ENCODE results near the gene DCC.

DCC gene

DNA sequence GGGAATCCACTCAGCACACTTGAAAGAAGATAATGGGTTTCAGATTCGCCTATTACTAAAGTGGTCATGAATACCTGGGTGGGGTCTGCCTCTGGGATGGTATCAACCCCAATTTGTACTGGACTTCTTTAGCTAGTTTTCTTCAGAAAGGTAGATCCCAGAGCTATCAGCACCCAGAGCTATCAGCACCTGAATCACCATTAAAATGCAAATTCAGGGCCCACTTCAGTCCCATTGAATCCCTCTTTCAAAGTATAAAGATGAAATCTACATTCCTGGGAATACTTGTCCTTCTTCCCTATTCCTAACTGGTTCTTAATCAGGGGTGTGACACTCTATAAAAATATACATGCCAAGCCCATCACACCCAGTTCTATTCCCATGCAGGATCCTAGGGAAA, 914.3 kb downstream of the DCC start:
- DNase-seq, result no peak

DNA sequence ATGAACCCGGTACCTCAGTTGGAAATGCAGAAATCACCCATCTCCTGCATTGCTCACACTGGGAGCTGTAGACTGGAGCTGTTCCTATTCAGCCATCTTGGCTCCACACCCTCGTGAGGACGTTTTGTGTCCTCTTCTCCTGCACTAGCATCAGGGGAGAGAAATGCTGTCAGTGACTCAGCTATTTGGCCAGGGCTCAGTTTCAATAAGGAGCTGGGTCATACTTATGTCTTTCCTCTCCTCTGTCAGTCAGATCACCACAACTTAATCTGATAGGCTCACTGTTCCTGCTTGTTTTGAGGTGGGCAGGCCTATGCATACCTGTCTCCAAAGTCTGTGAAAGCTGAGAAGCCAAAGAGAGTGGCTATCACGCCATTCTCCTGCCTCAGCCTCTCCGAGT, 921.2 kb downstream of the DCC start:
- DNase-seq, result no peak

DNA sequence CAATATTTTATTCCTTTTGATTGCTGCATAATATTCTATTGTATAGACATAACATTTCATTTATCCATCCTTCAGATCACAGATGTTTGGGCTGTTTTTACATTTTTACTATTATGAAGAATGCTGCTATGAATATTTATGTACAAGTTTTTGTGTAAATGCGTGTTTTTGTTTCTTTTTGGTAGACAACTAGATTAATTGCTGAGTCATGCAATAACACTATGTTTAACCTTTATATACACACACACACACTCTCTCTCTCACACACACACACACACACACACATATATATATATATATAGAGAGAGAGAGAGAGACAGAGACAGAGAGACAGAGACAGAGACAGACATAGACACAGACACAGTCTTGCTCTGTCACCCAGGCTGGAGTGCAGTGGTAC, 926.9 kb downstream of the DCC start:
- no peak for DNase-seq

DNA sequence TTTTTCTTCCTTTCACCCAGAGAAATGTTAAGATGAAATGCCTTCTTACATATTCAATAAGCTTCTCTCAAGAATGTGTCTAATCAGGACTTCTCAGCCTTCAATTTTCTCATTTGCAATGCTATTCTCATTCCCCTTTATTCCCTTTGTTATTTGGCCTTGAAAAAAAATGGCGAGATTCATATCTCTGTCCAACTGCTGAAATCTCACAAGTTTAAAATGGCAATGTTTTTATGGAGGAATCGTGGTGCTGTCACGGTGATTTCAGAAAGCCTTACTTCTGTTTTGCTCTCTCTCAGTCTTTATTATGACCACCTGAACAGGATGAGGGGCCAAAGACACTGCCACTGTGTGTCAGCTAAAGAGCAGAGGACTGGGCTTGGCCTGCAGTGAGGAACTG, 928.5 kb downstream of the DCC start:
- no peak for DNase-seq

DNA sequence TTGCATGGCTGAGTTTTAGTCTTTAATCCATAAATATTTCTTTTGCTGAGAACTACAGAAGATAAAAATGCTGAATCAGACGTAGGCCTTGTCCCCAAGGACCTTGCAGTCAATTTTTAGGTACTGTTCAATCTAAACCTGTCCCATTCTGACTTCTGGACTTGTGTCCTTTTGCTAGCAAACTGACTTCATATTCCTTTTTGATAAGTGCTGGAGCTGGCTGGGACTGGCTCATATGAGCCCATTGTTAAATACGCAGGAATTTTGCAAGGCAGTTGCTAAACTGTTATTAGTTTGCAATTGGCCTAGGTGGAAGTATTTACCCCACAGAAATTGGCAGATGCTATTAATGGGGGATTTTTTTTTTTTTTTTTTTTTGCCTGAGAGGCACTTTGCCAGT, 941.4 kb downstream of the DCC start:
- DNase-seq, result no peak

DNA sequence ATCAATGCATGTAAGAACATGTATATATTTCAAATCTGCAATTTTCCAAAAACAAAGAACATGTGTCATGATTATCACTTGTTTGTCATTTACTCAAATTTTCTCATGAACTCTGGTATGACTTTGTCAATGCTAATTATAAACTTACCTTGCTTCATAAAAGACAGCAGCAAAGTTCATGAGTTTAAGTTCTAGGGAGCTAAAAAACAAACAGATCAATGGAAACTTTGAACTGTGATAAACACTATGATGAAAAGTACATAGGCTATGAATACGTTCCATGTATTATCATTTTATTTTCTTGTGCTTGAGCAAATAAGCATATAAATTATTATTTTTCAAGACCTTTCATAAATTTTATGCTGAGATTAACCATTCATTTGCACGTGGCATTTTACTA, 943.7 kb downstream of the DCC start:
- no peak for DNase-seq

DNA sequence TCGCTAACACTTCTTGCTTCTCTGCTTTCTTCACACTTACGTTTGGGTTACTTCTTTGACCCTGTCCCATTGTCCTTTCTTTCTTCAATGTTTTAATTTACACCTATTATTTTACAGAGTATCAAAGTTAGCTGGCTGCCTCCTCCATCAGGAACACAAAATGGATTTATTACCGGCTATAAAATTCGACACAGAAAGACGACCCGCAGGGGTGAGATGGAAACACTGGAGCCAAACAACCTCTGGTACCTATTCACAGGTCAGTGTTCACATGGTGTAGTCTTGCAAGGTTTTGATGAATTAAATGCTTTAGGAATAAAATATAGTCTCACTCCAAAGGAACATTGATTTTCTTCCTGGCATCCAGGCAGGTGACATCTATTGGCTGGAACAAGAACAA, 965.5 kb downstream of the DCC start:
- no peak for DNase-seq

DNA sequence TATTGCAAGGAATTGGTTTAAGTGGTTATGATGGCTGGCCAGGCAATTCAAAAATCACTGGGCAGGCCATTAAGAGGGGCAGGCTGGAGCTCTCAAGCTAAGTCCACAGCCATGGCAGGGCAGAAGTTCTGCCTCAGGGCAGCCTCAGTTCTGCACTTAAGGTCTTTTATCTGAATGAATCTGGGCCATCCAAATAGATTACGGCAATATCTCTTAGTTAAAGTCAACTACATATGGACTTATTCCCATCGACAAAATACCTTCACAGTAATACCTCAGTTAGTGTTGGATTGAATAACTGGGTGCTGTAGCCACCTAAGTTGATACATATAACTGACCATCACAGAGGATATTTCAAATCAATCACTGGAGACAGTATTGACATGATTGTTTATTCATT, 979.6 kb downstream of the DCC start:
- no peak for DNase-seq

DNA sequence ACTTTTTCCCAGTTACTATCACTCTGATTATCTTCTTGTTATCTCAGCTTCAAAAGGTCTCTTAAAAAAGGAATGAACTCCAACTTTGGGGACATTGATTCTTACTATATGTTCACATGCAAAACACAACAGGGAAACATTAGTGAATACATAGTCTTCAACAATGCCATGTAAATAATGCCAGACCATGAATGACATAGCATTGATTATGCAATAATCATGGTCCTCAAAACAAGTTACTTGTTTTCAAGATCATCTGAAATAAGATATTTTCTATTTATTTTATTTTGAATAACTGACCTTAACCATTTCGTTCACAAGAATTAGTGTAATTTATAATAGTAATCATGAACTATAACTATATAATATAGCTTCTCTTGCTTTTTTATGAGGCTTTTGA, 982.2 kb downstream of the DCC start:
- no peak for DNase-seq

DNA sequence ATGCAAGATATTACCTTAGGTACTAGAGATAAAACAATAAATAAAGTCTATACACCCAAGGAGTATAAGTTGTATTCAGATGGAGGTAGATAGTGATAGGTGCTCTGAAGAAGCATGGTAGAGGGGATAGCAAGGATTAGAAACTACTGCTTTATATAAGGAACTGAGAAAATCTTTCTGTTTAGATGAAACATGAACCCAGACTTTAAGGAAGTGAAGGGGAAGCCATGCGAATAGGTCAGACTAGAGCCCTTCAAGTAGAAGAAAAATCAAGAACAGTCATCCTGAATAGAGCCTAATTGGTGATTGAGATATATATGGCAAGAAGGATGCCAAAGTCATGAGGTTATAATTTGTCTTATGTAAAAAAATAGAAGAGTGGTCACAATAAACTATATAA, 984.4 kb downstream of the DCC start:
- no peak for DNase-seq

DNA sequence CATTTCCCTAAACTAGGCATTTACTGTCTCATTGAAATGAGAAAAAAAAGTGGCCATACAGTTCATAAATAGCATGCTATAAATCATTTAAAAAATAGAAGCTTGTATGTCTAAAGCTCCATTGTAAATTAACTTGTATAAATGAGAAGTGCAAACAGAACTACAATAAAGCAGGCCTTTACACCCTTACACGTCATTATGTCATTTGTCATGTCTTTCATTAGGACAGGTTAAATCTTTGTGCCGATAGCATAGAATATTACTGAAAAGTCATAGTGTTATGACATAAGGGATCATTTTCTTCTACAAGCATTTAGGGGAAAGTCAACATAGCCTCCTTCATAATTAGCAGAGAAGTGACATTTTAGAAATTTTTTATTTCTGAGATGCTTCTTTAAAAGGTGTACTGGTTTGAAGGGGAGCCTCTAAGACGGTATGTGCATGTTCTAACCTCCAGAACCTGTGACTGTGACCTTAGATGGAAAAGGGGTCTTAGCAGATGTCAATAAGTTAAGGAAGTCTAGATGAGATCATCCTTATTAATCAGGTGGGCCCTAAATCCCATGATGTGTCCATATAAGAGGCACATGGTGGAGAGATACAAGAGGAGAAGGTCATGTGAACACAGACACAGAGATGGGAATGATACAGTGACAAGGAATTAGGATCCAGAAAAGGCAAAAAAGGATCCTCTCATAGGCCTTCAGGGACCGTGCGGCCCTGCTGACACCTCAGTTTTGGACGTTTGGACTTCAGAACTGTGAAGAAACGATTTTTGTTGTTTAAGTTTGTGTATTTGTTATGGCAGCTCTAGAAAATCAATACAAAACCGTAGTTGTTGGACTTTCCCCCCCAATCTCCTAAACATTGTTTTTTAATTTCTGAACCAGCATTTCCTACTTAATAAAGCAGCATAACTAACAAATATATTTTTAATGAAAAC, 1020.8 kb downstream of the DCC start:
- no peak for DNase-seq

DNA sequence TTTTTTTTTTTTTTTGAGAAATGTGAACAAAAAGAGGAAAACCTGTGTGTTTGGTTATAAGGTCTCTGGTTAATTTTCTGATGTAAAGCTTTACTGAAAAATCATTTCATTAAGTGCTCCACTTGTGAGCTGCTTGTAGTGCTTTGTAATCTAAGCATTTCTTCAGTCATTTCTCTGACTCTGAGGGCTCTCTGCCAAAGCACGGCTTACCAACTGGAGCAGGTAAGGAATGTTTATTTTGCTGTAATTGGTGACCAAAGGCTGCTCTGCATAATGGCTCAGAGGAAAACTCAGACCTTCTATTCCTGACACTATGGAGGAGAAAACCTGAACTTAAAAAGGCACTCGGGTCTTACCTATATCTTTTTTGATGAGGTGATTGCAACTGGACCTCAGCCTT, 1035.6 kb downstream of the DCC start:
- no peak for DNase-seq

DNA sequence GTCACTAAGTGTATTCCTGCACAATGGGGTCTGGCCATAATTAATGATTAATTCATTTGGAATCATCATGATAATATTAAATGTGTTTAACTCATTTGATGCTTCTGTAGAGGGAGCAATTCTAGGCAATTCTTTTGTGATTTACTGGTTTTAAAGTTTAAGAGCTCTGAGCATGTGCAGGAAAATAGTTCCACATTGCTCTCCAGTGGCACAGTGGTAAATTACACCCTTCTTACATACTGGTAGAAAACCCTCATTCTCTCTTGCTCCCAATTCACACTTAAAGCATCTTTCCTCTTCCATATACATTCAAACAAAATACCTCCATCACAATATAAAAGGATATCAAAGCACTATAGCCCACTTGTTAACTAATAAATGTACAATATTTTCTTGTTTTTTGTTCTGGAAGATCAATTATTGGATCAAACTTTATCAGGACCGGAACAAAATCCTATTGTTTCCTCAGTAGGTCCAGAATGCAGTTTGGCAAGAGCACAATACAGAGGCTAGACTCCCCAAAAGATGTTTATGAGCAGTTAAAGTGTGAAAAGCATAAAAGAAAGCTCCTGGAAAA, 1040.2 kb downstream of the DCC start:
- DNase-seq, result no peak

DNA sequence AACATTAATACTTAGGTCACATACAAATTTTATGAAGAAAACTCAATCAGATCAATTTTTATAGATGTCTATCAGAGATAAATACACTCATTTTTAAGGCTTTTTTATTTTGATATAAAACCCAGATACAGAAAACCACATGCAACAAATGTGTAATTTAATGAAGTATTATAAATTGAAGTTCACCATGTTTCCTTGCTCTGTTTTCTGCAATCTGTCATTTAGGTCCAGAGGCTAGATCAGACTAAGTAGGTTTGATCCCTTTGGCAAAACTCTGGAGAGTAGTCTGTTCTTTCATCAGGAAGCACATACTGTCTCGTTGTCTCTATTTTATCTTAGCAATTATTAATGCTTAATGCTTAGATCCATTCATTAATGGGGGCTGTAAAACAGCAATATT, 1042.9 kb downstream of the DCC start:
- DNase-seq, result no peak

DNA sequence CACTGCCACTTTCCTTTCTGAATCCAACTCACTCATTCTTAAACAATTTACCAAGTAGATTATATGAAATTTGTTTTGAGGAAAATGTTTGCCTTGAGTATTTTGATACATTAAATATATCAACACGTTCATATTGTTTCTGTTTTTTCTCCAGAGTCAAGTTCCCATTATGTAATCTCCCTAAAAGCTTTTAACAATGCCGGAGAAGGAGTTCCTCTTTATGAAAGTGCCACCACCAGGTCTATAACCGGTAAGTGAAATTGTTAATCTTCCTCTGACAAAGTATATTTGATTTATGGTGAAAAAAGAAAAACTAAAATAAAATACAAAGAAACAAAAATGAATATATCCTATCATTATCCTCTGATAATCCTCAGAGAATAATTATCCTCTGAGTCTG, 1045.9 kb downstream of the DCC start:
- no peak for DNase-seq

DNA sequence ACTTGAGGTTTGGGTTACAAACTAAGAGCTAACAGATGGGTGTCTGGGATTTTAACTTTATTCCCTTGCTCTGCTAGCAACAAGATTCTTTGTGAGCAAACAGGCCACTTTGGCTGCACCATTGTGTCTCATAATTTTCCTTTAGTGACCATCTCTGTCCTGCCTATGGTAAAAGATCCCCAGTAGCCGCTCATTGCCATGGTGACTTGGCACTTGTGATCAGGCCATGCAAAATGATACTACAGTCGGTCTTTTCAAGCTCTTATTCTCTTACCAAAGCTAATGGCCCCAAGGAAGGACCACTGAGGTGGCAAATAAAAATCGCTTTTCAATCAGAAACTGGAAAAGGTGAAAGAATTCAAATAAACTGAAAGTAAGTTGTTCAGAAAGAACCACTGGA, 1047.6 kb downstream of the DCC start:
- DNase-seq, result no peak

DNA sequence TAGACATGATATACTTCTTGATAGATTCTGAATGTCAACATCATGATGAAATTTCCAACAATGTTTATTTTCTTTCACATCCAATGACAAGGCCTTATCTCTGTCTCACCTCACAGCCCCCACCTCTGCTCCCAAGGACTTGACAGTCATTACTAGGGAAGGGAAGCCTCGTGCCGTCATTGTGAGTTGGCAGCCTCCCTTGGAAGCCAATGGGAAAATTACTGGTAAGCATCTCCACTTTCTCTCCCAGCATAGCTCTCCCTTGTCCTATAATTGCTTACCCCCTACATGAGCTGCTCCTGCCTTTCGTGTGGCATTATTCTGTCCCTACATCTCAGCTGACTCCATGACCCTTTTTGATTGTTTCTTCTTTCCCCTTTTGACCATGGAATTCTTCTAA, 1062.7 kb downstream of the DCC start:
- no peak for DNase-seq

DNA sequence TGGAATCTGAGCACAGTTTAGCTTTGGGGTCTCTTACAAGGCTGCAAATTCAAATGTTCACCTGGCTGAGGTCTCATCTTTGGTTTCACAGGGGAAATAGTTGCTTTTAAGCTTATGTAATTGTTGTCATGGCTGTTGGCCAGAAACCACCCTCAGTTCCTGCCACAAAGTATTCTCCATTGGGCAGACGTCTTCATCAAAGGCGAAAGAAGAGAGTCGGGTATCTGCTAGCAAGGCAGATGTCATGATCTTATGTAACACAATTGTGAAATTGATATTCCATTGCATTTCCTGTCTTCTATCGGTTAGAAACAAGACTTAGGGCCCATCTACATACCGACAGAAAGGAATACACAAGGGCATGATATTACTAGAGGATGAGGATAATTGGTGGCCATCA, 1068.3 kb downstream of the DCC start:
- no peak for DNase-seq

DNA sequence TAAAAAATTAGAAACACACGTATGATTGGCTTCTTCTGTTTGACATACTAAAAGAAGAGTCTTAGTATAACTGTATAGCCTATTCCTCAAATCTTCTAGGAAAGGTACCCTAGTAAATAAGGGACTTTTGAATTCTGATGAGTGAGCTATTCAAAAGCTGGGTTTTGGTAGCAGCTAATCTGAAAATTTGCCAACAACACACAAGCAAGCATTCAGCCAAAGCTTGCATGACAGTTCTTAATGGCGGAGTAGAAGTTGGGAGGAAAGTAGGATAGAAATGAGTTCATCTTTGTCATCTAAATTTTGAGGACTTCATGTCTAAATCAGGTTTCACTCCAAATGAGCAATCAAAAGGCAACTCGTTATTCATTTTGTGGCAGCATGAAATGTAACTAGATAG, 1071.5 kb downstream of the DCC start:
- no peak for DNase-seq

DNA sequence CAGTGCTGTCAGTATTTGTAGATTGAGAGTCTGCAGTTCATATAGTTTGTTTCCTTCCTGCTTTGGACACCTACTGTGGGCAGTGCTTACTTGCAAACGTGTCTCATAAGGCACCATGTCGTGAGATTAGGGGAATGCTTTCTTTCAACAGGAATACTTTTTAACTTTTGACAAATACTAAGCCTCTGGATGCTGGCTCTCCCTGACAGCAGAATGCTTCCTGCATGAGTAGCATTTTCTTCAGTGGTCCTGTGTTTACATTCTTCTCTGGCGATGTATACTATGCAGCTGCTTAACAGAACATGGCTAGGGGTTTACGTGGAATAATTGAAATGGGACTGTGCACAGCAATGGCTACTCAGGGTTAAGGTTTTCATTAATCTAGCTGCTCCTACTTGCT, 1077.0 kb downstream of the DCC start:
- no peak for DNase-seq

DNA sequence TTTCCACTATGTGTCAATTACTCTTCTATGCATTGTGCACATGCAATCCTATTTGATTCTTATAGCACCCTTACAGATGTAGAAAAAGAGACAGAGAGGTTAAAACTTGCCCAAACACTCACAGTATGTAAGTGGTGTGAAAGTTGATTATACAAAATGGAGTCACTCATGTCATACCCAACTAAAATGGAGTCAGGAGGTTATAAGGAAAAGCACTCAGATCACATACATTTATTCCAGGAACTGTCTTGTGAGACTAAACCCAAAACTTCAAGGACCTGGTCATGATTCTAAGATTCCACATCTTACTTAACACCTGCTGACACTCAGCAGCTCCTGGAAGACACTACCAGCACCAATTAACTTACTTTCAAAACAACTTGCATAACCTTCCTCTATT, 1081.9 kb downstream of the DCC start:
- no peak for DNase-seq

DNA sequence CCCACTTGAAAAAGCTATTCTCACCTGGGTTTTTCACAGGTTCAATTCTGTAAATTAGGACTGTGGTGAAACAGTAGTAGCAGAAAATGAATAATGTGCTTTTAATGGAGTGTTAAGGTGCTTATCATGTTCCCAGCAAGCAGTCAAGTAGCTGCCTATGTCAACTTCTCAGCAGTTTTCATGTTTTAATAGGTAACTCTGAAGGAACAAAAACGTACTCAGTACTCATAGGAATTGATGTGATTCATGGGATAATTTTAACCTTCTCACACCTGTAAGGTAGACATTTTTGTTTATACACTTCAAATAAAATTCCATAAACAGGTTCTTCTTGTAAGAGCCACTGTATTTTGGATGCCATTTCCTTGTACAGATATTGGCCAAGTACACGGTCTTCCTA, 1082.9 kb downstream of the DCC start:
- DNase-seq, result no peak

DNA sequence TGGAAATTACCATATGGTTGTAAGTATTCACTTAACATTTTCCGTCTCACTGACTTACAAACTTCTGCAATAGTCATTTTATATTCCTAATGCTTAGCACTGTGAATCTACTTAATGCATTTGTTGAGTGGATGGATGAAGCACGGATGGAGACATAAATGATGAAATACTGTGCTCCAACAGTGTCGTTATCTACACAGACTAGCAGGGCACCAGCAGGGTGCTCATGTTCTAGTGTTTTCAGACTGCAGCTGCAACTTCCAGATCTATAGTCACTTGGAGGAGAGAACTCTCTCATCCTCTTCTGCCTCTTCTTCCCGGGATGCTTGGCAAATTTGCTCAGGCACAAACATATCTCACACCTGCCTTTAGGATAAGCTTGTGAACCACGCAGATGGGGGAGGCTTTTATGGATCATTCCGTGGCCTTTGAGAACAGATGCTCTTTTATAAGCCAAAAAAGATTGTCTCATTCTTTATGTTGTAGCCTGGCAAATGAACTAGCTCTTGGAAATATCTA, 1086.7 kb downstream of the DCC start:
- DNase-seq, result no peak

DNA sequence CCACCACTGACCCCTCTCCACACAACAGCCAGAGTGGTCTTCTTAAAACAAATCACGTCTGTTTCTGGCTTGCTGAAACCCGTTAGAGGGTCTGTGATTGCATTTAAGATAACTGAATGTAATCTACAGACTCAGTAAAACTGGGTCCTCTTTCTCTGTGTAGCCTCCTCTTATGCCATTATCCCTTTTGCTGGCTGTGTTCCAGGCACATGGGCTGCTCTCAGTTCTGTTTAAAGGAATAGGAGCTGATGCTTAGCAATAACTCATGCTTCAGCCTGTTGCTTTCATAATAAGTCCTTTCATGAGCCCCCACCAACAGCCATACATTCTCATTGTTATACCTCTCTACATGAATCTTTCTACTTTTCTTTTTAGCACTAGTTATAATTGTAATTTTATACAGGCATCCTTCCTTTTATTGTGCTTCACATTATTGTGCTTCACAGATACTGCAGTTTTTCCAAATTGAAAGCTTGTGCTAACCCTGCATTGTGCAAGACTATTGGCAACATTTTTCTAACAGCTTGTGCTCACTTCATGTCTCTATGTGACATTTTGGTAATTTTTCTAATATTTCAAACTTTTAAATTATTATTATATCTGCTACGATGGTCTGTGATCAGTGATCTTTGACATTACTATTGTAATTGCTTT, 1101.9 kb downstream of the DCC start:
- DNase-seq, result no peak

All from CD4-positive, alpha-beta T cell treated with Interleukin-15 for 1 hour (primary cell).